Brain microvascular endothelial cell (primary cell): ENCODE measurements around the gene TAF10.

Experiments
- DNase-seq: peaks from one replicate; pipeline ENCODE4 v3.0.0-alpha.2; 2020
- H3K27ac ChIP-seq: fragments of 250-450 bp; sonication (Bioruptor Pico); 2 replicates; pipeline ENCODE4 v1.5.1; 2020; ENCODE audit warnings: mild to moderate bottlenecking, moderate library complexity
- H3K27me3 ChIP-seq: fragments of 250-450 bp; sonication (Bioruptor Pico); replicated peaks from 2 replicates; pipeline ENCODE4 v1.5.1; 2020; ENCODE audit warnings: mild to moderate bottlenecking
- H3K36me3 ChIP-seq: fragments of 250-450 bp; sonication (Bioruptor Pico); replicated peaks from 2 replicates; pipeline ENCODE4 v1.5.1; 2020; ENCODE audit warnings: mild to moderate bottlenecking
- H3K4me3 ChIP-seq: 2 replicates; pipeline ENCODE4 v1.5.1; 2011; ENCODE audit warnings: low read depth, mild to moderate bottlenecking, control low read depth, low read length, moderate library complexity
- CTCF ChIP-seq: IDR thresholded peaks from 2 replicates; pipeline ENCODE4 v1.5.1; 2011; ENCODE audit warnings: low read depth, mild to moderate bottlenecking, moderate library complexity, low read length, control low read depth, inconsistent platforms; ENCODE audit errors: missing control alignments
- in situ Hi-C: cut with HindIII; loops from 2 replicates; pipeline ENCODE4 v1.10.0; 2017; ENCODE audit warnings: low sequenced_read_pairs, low pct_ligation_motif_present

The TAF10 gene

GRCh38 chr11:6612213-6613041 lies at the start of gene TAF10:
TAF10 (minus strand) TSS chr11:6612216; CDS start chr11:6612189, 27 bp downstream.
- peak; percentile 62 for TF ChIP-seq CTCF
- H3K36me3 ChIP-seq = peaks cover 53% of the 10 kb centered on the region

DNA sequence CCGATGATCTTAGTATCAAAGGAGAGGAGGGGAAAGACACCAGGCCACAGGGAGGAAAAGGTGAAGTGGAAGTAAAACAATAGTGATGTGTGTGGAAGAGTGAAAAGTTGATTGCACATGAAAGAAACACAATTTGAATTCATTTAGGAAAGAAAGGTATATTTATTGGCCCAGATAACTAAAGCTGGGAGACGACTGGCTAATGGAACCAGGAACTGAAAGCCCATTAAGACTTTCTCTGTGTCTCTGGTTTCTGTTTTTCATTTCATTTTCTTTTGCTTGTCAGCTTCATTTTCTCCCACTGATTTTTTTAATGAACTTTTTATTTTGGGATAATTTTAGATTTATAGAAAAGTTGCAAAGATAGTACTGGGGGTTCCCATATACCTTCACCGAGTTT lies 48.7 kb upstream of the TAF10 start:
- in situ Hi-C loops = no loop called here
- no peak overlapping the region for H3K4me3 ChIP-seq
- no peak overlapping the region for H3K27ac ChIP-seq
- H3K36me3 ChIP-seq = no peaks in the 10 kb centered on the region
- no peak for DNase-seq
- peaks cover 14% of the 10 kb centered on the region for H3K27me3 ChIP-seq
- no peak for TF ChIP-seq CTCF

More at GRCh38 chr11:6612213-6613041, at the start of gene TAF10:
- peak within 1 kb of the TSS; percentile 74 for H3K4me3 ChIP-seq
- DNase-seq = peak; percentile 95
- no peaks in the 10 kb centered on the region for H3K27me3 ChIP-seq
- H3K27ac ChIP-seq = peak within 1 kb of the TSS; percentile 96
- in situ Hi-C loops = no loop called here

DNA sequence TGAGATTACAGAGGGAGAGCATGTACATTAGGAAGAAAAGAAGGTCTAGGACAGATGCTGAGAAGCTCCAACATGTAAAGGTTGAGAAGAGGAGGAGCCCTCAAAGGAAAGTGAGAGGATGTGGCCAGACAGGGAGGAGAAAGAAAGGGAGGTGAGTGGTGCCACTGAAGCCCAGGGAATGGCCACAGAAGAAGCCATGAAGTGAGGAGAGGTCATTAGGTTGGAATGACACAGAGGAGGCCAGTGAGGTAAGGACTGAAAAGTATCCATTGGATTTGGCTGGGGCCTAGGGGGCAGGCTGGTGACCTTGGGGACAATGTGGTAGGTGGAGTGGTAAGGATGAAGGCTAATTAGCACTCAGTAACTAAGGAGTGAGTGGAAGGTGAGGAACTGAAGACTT lies 46.6 kb upstream of the TAF10 start:
- Histone ChIP-seq H3K36me3 (no peaks in the 10 kb centered on the region), H3K4me3 (no peak overlapping the region), H3K27me3 (peaks cover 30% of the 10 kb centered on the region), H3K27ac (no peak overlapping the region)
- DNase-seq = no peak
- TF ChIP-seq CTCF = no peak
- in situ Hi-C loops = no loop called here

GRCh38 chr11:6657346-6657745 lies 45.3 kb upstream of the TAF10 start:
- in situ Hi-C loops = no loop called here
- no peak overlapping the region for H3K4me3 ChIP-seq
- no peak for TF ChIP-seq CTCF
- no peak overlapping the region for H3K27ac ChIP-seq
- no peak for DNase-seq
- H3K27me3 ChIP-seq = peaks cover 39% of the 10 kb centered on the region
- no peaks in the 10 kb centered on the region for H3K36me3 ChIP-seq

DNA sequence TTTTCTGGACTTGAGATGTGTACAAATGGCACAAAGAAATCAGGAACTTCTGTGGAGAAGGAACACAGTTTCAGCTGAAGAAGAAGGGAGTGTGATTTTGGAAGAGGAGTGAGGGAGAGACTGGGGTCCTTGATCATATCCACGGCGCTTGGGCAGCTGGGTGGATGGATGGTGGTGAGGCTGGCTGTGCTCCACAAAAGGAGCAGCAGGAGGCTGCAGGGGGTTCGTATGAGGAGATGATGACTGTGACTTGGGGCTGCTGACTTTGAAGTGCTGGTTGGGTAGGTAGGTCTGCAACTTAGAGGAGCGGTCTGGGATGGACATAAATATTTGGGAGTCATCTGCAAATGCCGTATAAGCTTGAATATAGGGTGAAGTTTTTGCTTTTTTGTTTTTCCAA lies 44.9 kb upstream of the TAF10 start:
- Histone ChIP-seq H3K27ac (no peak overlapping the region), H3K4me3 (no peak overlapping the region), H3K36me3 (no peaks in the 10 kb centered on the region), H3K27me3 (peaks cover 42% of the 10 kb centered on the region)
- no peak for TF ChIP-seq CTCF
- DNase-seq = no peak
- in situ Hi-C loops = no loop called here

- no peak overlapping the region for H3K4me3 ChIP-seq
- in situ Hi-C loops = no loop called here
- TF ChIP-seq CTCF = no peak
- no peak overlapping the region for H3K27ac ChIP-seq
- H3K27me3 ChIP-seq = peaks cover 42% of the 10 kb centered on the region
- no peak for DNase-seq
- H3K36me3 ChIP-seq = no peaks in the 10 kb centered on the region
Measured at GRCh38 chr11:6656584-6656915, 44.5 kb upstream of the TAF10 start.
